Upper lobe of right lung (tissue), 1 donor: Measurements from ENCODE around the gene NAGS. TPM values are rescaled to one million over a fixed set of nuclear protein-coding genes. Genes with fewer than 3 reads are reported as not detected.
A peak's percentile ranks its signal among the peaks of the same experiment; 100 is the strongest.

Source experiments
- ATAC-seq: fragments of 200-7000 bp; cut with Tn5 transposase; one replicate; pipeline ENCODE4 v1.9.1; 2020; ENCODE audit warnings: mild to moderate bottlenecking, moderate library complexity
- DNase-seq: peaks from one replicate; pipeline ENCODE4 v3.0.0-alpha.2; 2020
- H3K27ac ChIP-seq: fragments of 200-600 bp; one replicate; pipeline ENCODE4 v1.8.0; 2022
- H3K27me3 ChIP-seq: fragments of 200-600 bp; one replicate; pipeline ENCODE4 v1.8.0; 2022; ENCODE audit warnings: mild to moderate bottlenecking
- H3K36me3 ChIP-seq: fragments of 200-600 bp; one replicate; pipeline ENCODE4 v1.8.0; 2022
- H3K4me1 ChIP-seq: fragments of 200-600 bp; one replicate; pipeline ENCODE4 v1.8.0; 2022
- H3K4me3 ChIP-seq: fragments of 200-600 bp; one replicate; pipeline ENCODE4 v1.8.0; 2022; ENCODE audit warnings: mild to moderate bottlenecking
- H3K9me3 ChIP-seq: fragments of 200-600 bp; one replicate; pipeline ENCODE4 v1.8.0; 2022
- CTCF ChIP-seq: fragments of 200-600 bp; IDR thresholded peaks from one replicate; pipeline ENCODE4 v1.8.0; 2022; ENCODE audit warnings: antibody characterized with exemption
- intact Hi-C: fragments of 100-400 bp; cut with DNase I; formaldehyde crosslinking; loops from one replicate; pipeline ENCODE4 v1.11.0; 2022
- total RNA-seq: library from RNA; stranded (reverse); fragmentation: NEBNext Ultra II Directional; extraction: Animal tissue kit (Norgen Biotek cat#: 25700); gene quantifications from one replicate; pipeline ENCODE4 v1.2.1, GENCODE V29; 2021
- donor health status: DM: no; HTN: yes; CAD: no; lungs with severe emphysema.

The NAGS gene
- total RNA-seq, 1 donor from 2014 or later, result 7.1 TPM

DNA sequence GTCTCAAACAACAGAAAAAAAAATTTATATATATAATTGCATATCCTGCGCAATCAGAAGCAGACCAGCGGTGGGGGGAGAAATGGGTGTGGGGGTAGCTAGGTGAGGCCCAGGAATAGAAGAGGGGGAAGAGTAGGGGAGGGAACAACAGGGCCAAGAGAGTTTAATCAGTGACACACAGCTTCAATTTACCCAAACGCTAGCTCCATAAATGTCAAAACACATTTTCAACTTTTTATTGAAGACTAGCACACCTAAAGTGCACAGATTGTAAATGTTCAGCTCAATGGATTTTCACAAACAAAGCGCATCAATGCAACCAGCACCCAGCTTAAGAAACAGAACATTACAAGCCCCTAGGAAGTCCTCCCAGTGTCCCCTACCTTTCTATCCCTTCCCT, 24.8 kb upstream of the NAGS start:
- H3K9me3 ChIP-seq, result no peaks in the 10 kb centered on the region
- ATAC-seq (no peak), DNase-seq (no peak)
- no peak overlapping the region for H3K27ac ChIP-seq
- peaks cover 49% of the 10 kb centered on the region for H3K27me3 ChIP-seq
- no peaks in the 10 kb centered on the region for H3K36me3 ChIP-seq
- TF ChIP-seq CTCF, result no peak
- intact Hi-C loops, result no loop called here
- H3K4me1 ChIP-seq, result peaks cover 9% of the 10 kb centered on the region
- H3K4me3 ChIP-seq, result no peak overlapping the region

GRCh38 chr17:43982171-43982570, 22.3 kb upstream of the NAGS start:
- peaks cover 47% of the 10 kb centered on the region for H3K27me3 ChIP-seq

DNA sequence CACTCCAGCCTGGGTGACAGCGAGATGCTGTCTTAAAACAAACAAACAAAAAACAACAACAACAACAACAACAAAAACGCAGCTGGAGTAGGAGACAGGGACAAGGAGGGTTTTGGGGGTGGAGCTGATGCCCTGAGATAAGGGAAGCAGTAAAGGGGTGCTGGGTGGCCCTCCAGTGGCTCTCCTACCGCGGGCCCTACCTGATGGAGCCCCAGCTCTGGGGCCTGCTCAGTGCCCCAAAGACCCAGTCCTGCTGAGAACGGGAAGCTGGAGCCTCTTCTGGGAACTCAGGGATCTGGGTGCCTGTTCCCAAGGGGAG, 21.3 kb upstream of the NAGS start:
- TF ChIP-seq CTCF, result no peak

More at GRCh38 chr17:43982171-43982570, 22.3 kb upstream of the NAGS start:
- Histone ChIP-seq H3K4me1 (peaks cover 9% of the 10 kb centered on the region), H3K9me3 (no peaks in the 10 kb centered on the region), H3K4me3 (no peak overlapping the region), H3K36me3 (no peaks in the 10 kb centered on the region), H3K27ac (no peak overlapping the region)
- ATAC-seq (no peak), DNase-seq (no peak)
- intact Hi-C loops, result no loop called here
- TF ChIP-seq CTCF, result no peak

GRCh38 chr17:43983515-43984411, 20.7 kb upstream of the NAGS start:
- Histone ChIP-seq H3K27me3 (peaks cover 37% of the 10 kb centered on the region), H3K4me3 (peak overlapping the region; percentile 49), H3K4me1 (peaks cover 9% of the 10 kb centered on the region), H3K27ac (peak overlapping the region; percentile 20), H3K9me3 (no peaks in the 10 kb centered on the region), H3K36me3 (no peaks in the 10 kb centered on the region)
- DNase-seq (peak; percentile 80), ATAC-seq (peak; percentile 87)
- TF ChIP-seq CTCF, result peak; percentile 31
- intact Hi-C loops, result no loop called here

More for the DNA sequence above, 21.3 kb upstream of the NAGS start:
- peaks cover 9% of the 10 kb centered on the region for H3K4me1 ChIP-seq
- intact Hi-C loops, result no loop called here
- DNase-seq (no peak), ATAC-seq (no peak)
- peak overlapping the region; percentile 49 for H3K4me3 ChIP-seq
- peaks cover 37% of the 10 kb centered on the region for H3K27me3 ChIP-seq
- no peaks in the 10 kb centered on the region for H3K36me3 ChIP-seq
- H3K27ac ChIP-seq, result no peak overlapping the region
- H3K9me3 ChIP-seq, result no peaks in the 10 kb centered on the region

GRCh38 chr17:43984521-43984920, 19.9 kb upstream of the NAGS start:
- ATAC-seq (peak; percentile 42), DNase-seq (no peak)
- H3K9me3 ChIP-seq, result no peaks in the 10 kb centered on the region
- no peaks in the 10 kb centered on the region for H3K36me3 ChIP-seq
- peaks cover 9% of the 10 kb centered on the region for H3K4me1 ChIP-seq
- H3K4me3 ChIP-seq, result peak overlapping the region; percentile 49
- peaks cover 37% of the 10 kb centered on the region for H3K27me3 ChIP-seq
- H3K27ac ChIP-seq, result no peak overlapping the region
- TF ChIP-seq CTCF, result no peak
- intact Hi-C loops, result no loop called here
